WTC11 (cell line): ENCODE data around the gene PGAM1.

Experiments used
- CREB1 ChIP-seq: sonication (generic); formaldehyde crosslinking; IDR thresholded peaks from 2 replicates; pipeline ENCODE4 v1.8.0; 2023; ENCODE audit warnings: mild to moderate bottlenecking, missing genetic modification reagents
- EMX1 ChIP-seq: fragments of 250-450 bp; sonication (Bioruptor Pico); IDR thresholded peaks from 2 replicates; pipeline ENCODE4 v1.8.0; 2021; ENCODE audit warnings: mild to moderate bottlenecking
- HMGA2 ChIP-seq: fragments of 250-450 bp; sonication (Bioruptor Pico); IDR thresholded peaks from 2 replicates; pipeline ENCODE4 v1.4.0; 2021; ENCODE audit warnings: mild to moderate bottlenecking, moderate library complexity
- NFE2L1 ChIP-seq: sonication (generic); formaldehyde crosslinking; IDR thresholded peaks from 2 replicates; pipeline ENCODE4 v1.8.1; 2023; ENCODE audit warnings: missing genetic modification reagents
- NR3C1 ChIP-seq: sonication (generic); formaldehyde crosslinking; conservative IDR thresholded peaks from 2 replicates; pipeline ENCODE4 v1.8.1; 2023; ENCODE audit warnings: low read depth, mild to moderate bottlenecking, missing genetic modification reagents
- SMAD3 ChIP-seq: sonication (generic); formaldehyde crosslinking; IDR thresholded peaks from 2 replicates; pipeline ENCODE4 v1.8.0; 2022; ENCODE audit warnings: missing genetic modification reagents, mild to moderate bottlenecking, borderline replicate concordance
- TF ChIP-seq, protein P1 (sequence below): fragments of 200-600 bp; IDR thresholded peaks from 2 replicates; pipeline ENCODE4 v1.8.0; 2022; ENCODE audit warnings: antibody characterized with exemption
- TF ChIP-seq, protein P2 (sequence below): sonication (generic); formaldehyde crosslinking; IDR thresholded peaks from 2 replicates; pipeline ENCODE4 v1.8.1; 2023; ENCODE audit warnings: mild to moderate bottlenecking, missing genetic modification reagents, borderline replicate concordance
- TF ChIP-seq, protein P3 (sequence below): sonication (generic); formaldehyde crosslinking; IDR thresholded peaks from 2 replicates; pipeline ENCODE4 v1.8.0; 2023; ENCODE audit warnings: missing genetic modification reagents

DNA sequence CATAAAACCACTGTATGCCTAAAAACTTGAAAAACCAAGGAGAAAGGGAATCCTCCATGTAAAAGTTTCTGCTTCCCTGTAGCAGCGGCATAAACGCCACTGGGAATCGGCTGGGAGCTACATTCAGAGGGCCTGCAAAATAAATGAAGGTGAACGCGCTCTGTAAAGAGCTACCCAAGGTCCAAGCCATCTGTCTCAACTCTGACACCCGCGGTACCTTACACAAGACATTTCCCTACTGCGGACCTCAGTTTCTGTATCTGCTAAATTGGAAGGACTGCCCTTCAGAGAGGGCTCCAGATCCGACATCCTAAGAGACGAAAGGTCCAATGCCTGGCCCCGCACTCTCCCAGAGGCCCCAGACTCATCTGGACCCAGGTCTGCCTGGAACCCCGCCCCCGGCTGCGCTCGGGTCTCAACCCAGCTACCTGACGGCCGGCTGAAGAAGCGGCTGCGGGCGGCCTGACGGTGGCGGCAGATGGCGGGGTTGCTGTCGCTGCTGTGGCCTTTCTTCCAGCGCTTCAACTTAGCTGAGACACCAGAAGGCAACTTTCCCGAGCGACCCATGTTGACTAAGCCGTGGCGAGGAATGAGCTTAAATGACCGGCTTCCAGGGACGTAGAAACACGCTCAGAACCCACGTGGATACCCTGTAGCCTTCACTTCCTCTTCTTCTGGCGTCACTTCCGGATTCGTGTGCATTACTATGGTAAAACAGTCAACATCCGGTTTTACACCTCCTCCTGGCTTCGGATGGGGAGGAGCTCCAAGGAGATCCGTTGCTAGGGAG lies 25.1 kb upstream of the PGAM1 start, which contains the start of gene RRP12:
- TF ChIP-seq, protein P1, sequence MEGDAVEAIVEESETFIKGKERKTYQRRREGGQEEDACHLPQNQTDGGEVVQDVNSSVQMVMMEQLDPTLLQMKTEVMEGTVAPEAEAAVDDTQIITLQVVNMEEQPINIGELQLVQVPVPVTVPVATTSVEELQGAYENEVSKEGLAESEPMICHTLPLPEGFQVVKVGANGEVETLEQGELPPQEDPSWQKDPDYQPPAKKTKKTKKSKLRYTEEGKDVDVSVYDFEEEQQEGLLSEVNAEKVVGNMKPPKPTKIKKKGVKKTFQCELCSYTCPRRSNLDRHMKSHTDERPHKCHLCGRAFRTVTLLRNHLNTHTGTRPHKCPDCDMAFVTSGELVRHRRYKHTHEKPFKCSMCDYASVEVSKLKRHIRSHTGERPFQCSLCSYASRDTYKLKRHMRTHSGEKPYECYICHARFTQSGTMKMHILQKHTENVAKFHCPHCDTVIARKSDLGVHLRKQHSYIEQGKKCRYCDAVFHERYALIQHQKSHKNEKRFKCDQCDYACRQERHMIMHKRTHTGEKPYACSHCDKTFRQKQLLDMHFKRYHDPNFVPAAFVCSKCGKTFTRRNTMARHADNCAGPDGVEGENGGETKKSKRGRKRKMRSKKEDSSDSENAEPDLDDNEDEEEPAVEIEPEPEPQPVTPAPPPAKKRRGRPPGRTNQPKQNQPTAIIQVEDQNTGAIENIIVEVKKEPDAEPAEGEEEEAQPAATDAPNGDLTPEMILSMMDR, result no peak
- TF ChIP-seq SMAD3 (no peak), NFE2L1 (CRISPR knock-in tag) (no peak), EMX1 (CRISPR knock-in tag) (no peak), NR3C1 (CRISPR knock-in tag) (no peak), HMGA2 (CRISPR knock-in tag) (no peak), CREB1 (no peak)
- TF ChIP-seq, protein P2, sequence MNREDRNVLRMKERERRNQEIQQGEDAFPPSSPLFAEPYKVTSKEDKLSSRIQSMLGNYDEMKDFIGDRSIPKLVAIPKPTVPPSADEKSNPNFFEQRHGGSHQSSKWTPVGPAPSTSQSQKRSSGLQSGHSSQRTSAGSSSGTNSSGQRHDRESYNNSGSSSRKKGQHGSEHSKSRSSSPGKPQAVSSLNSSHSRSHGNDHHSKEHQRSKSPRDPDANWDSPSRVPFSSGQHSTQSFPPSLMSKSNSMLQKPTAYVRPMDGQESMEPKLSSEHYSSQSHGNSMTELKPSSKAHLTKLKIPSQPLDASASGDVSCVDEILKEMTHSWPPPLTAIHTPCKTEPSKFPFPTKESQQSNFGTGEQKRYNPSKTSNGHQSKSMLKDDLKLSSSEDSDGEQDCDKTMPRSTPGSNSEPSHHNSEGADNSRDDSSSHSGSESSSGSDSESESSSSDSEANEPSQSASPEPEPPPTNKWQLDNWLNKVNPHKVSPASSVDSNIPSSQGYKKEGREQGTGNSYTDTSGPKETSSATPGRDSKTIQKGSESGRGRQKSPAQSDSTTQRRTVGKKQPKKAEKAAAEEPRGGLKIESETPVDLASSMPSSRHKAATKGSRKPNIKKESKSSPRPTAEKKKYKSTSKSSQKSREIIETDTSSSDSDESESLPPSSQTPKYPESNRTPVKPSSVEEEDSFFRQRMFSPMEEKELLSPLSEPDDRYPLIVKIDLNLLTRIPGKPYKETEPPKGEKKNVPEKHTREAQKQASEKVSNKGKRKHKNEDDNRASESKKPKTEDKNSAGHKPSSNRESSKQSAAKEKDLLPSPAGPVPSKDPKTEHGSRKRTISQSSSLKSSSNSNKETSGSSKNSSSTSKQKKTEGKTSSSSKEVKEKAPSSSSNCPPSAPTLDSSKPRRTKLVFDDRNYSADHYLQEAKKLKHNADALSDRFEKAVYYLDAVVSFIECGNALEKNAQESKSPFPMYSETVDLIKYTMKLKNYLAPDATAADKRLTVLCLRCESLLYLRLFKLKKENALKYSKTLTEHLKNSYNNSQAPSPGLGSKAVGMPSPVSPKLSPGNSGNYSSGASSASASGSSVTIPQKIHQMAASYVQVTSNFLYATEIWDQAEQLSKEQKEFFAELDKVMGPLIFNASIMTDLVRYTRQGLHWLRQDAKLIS (CRISPR knock-in tag), result no peak
- TF ChIP-seq, protein P3, sequence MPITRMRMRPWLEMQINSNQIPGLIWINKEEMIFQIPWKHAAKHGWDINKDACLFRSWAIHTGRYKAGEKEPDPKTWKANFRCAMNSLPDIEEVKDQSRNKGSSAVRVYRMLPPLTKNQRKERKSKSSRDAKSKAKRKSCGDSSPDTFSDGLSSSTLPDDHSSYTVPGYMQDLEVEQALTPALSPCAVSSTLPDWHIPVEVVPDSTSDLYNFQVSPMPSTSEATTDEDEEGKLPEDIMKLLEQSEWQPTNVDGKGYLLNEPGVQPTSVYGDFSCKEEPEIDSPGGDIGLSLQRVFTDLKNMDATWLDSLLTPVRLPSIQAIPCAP (CRISPR knock-in tag), result no peak
